Breast epithelium (tissue), 3 donors: ENCODE results near the gene TRMT44.

Source experiments
- POLR2AphosphoS5 ChIP-seq, 3 donors: sonication (generic); formaldehyde crosslinking; IDR thresholded peaks; one replicate each; pipeline ENCODE4 v1.6.1; 2017; ENCODE audit warnings: antibody characterized with exemption in 3 of 3
- TF ChIP-seq, protein P1 (sequence below), 3 donors: fragments of 450-650 bp; IDR thresholded peaks; one replicate each; pipeline ENCODE4 v1.5.1; 2016 to 2017; ENCODE audit warnings: antibody characterized with exemption in 3 of 3, mild to moderate bottlenecking in 3 of 3, moderate library complexity in 3 of 3

DNA sequence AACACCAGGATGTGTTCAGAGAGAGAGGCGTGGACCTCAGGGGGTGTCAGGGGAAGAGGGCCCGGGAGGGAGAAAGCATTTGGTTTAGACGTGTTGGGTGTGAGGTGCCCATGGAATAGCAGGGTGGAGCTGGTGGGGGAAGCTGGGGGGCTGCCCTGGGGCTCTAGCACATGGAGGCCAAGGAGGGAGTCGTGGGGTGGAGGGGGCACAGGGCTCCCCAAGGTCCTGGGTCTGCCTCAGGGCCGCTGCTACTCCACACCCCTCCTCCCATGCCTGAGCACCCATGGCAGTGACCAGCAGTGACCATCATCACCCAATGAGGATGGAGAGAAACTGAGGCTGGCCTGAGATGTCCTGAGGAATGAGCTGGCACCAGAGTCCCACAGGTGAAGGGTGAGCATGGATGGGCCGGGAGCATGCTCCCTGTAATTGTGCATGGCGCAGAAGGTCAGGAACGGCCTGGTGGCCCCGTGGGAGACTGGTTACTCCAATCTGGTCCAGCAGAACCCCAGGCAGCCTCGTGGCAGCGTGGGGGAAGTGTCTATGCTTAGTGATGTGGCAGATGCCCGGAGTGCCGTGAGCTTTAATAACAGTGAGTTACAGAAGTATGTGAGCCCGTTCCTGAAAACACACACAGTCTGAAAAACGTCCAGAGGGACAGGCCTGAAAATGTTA lies 70.2 kb downstream of the TRMT44 start:
- TF ChIP-seq, protein P1, sequence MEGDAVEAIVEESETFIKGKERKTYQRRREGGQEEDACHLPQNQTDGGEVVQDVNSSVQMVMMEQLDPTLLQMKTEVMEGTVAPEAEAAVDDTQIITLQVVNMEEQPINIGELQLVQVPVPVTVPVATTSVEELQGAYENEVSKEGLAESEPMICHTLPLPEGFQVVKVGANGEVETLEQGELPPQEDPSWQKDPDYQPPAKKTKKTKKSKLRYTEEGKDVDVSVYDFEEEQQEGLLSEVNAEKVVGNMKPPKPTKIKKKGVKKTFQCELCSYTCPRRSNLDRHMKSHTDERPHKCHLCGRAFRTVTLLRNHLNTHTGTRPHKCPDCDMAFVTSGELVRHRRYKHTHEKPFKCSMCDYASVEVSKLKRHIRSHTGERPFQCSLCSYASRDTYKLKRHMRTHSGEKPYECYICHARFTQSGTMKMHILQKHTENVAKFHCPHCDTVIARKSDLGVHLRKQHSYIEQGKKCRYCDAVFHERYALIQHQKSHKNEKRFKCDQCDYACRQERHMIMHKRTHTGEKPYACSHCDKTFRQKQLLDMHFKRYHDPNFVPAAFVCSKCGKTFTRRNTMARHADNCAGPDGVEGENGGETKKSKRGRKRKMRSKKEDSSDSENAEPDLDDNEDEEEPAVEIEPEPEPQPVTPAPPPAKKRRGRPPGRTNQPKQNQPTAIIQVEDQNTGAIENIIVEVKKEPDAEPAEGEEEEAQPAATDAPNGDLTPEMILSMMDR (IDR thresholded peaks at IDR 0.05) = no peak
- no peak for TF ChIP-seq POLR2AphosphoS5 (IDR thresholded peaks at IDR 0.05)
